ENCODE measurements around the gene DSCAM.

- no peak for TF ChIP-seq CTCF (IDR thresholded peaks at IDR 0.05; ENCODE audit: low read length)
- TF ChIP-seq EZH2 (IDR thresholded peaks at IDR 0.05; ENCODE audit: borderline replicate concordance, low read length), result no peak
Observed at GRCh38 chr21:40770435-40771055, 76.4 kb downstream of the DSCAM start.

Data from OCI-LY1 (cell line).